ENCODE results near the gene CCK. TPM values are rescaled to one million over a fixed set of nuclear protein-coding genes. Genes with fewer than 3 reads are reported as not detected.

The CCK gene
- total RNA-seq, 1 experiment from 2014 or later: not detected

GRCh38 chr3:42229266-42229941 is 36.6 kb downstream of the CCK start:
- DNase-seq (ENCODE audit: low spot score): no peak
- in situ Hi-C loops (cut with HindIII; ENCODE audit: low sequenced_read_pairs): no loop called here

- in situ Hi-C loops (cut with HindIII; ENCODE audit: low sequenced_read_pairs): no loop called here
- no peak for DNase-seq (ENCODE audit: low spot score)
Observed at GRCh38 chr3:42228796-42229195, 37.2 kb downstream of the CCK start.

GRCh38 chr3:42226470-42227425 is 39.2 kb downstream of the CCK start:
- no peak for DNase-seq (ENCODE audit: low spot score)
- in situ Hi-C loops (cut with HindIII; ENCODE audit: low sequenced_read_pairs): no loop called here

GRCh38 chr3:42225486-42226363 is 40.3 kb downstream of the CCK start:
- in situ Hi-C loops (cut with HindIII; ENCODE audit: low sequenced_read_pairs): no loop called here
- no peak for DNase-seq (ENCODE audit: low spot score)

GRCh38 chr3:42224658-42225421 is 41.1 kb downstream of the CCK start:
- DNase-seq (ENCODE audit: low spot score): no peak
- in situ Hi-C loops (cut with HindIII; ENCODE audit: low sequenced_read_pairs): no loop called here

- in situ Hi-C loops (cut with HindIII; ENCODE audit: low sequenced_read_pairs): no loop called here
Observed at GRCh38 chr3:42224178-42224577, 41.8 kb downstream of the CCK start.

GRCh38 chr3:42222942-42223693 is 42.9 kb downstream of the CCK start:
- DNase-seq (ENCODE audit: low spot score): no peak
- in situ Hi-C loops (cut with HindIII; ENCODE audit: low sequenced_read_pairs): no loop called here

More at GRCh38 chr3:42224178-42224577, 41.8 kb downstream of the CCK start:
- DNase-seq (ENCODE audit: low spot score): no peak

- in situ Hi-C loops (cut with HindIII; ENCODE audit: low sequenced_read_pairs): no loop called here
- DNase-seq (ENCODE audit: low spot score): no peak
Observed at GRCh38 chr3:42220436-42221121, 45.4 kb downstream of the CCK start.

- DNase-seq (ENCODE audit: low spot score): no peak
- in situ Hi-C loops (cut with HindIII; ENCODE audit: low sequenced_read_pairs): no loop called here
Observed at GRCh38 chr3:42216931-42217333, 49.1 kb downstream of the CCK start.

GRCh38 chr3:42216302-42216701 is 49.7 kb downstream of the CCK start:
- DNase-seq (ENCODE audit: low spot score): no peak
- in situ Hi-C loops (cut with HindIII; ENCODE audit: low sequenced_read_pairs): no loop called here

GRCh38 chr3:42214565-42215283 is 51.3 kb downstream of the CCK start:
- DNase-seq (ENCODE audit: low spot score): no peak
- in situ Hi-C loops (cut with HindIII; ENCODE audit: low sequenced_read_pairs): no loop called here

- no peak for DNase-seq (ENCODE audit: low spot score)
- in situ Hi-C loops (cut with HindIII; ENCODE audit: low sequenced_read_pairs): no loop called here
Observed at GRCh38 chr3:42214064-42214463, 51.9 kb downstream of the CCK start.

GRCh38 chr3:42213417-42213816 is 52.6 kb downstream of the CCK start:
- no peak for DNase-seq (ENCODE audit: low spot score)
- in situ Hi-C loops (cut with HindIII; ENCODE audit: low sequenced_read_pairs): no loop called here

GRCh38 chr3:42210726-42211125 is 55.3 kb downstream of the CCK start:
- in situ Hi-C loops (cut with HindIII; ENCODE audit: low sequenced_read_pairs): no loop called here

GRCh38 chr3:42209917-42210316 is 56.1 kb downstream of the CCK start:
- in situ Hi-C loops (cut with HindIII; ENCODE audit: low sequenced_read_pairs): no loop called here

More at GRCh38 chr3:42210726-42211125, 55.3 kb downstream of the CCK start:
- no peak for DNase-seq (ENCODE audit: low spot score)

More at GRCh38 chr3:42209917-42210316, 56.1 kb downstream of the CCK start:
- no peak for DNase-seq (ENCODE audit: low spot score)

Data from G401 (cell line).